GM21360 (cell line): Measurements from ENCODE around the gene GBE1.
A peak's percentile ranks its signal among the peaks of the same experiment; 100 is the strongest.

Experiments used
- ATAC-seq: cut with Tn5 transposase; IDR thresholded peaks from one replicate; pipeline ENCODE4 v1.9.1; 2021; ENCODE audit warnings: mild to moderate bottlenecking, moderate library complexity; ENCODE audit not compliant: unreplicated experiment

The GBE1 gene

GRCh38 chr3:81707996-81708395 lies 53.4 kb downstream of the GBE1 start:
- no peak for ATAC-seq

- ATAC-seq = no peak
Observed at GRCh38 chr3:81702126-81702525, 59.3 kb downstream of the GBE1 start.

- no peak for ATAC-seq
Observed at GRCh38 chr3:81699536-81700320, 61.7 kb downstream of the GBE1 start.

GRCh38 chr3:81696090-81696489 lies 65.4 kb downstream of the GBE1 start:
- ATAC-seq = no peak

- no peak for ATAC-seq
Observed at GRCh38 chr3:81695302-81695701, 66.1 kb downstream of the GBE1 start.

- ATAC-seq = no peak
Observed at GRCh38 chr3:81694662-81695061, 66.8 kb downstream of the GBE1 start.

GRCh38 chr3:81692766-81693165 lies 68.7 kb downstream of the GBE1 start:
- ATAC-seq = no peak

GRCh38 chr3:81689617-81690016 lies 71.8 kb downstream of the GBE1 start:
- no peak for ATAC-seq

- no peak for ATAC-seq
Observed at GRCh38 chr3:81684751-81685395, 76.6 kb downstream of the GBE1 start.

- no peak for ATAC-seq
Observed at GRCh38 chr3:81676706-81677456, 84.6 kb downstream of the GBE1 start.

- no peak for ATAC-seq
Observed at GRCh38 chr3:81674690-81675089, 86.8 kb downstream of the GBE1 start.

- ATAC-seq = no peak
Observed at GRCh38 chr3:81668283-81668682, 93.2 kb downstream of the GBE1 start.

GRCh38 chr3:81666502-81667121 lies 94.8 kb downstream of the GBE1 start:
- peak; percentile 66 for ATAC-seq

- no peak for ATAC-seq
Observed at GRCh38 chr3:81663114-81663513, 98.3 kb downstream of the GBE1 start.

GRCh38 chr3:81660036-81660435 lies 101.4 kb downstream of the GBE1 start:
- ATAC-seq = no peak

- no peak for ATAC-seq
Observed at GRCh38 chr3:81658322-81658997, 103.0 kb downstream of the GBE1 start.

GRCh38 chr3:81651139-81651538 lies 110.3 kb downstream of the GBE1 start:
- ATAC-seq = no peak

GRCh38 chr3:81650187-81650586 lies 111.3 kb downstream of the GBE1 start:
- no peak for ATAC-seq

- ATAC-seq = no peak
Observed at GRCh38 chr3:81645248-81645647, 116.2 kb downstream of the GBE1 start.

- no peak for ATAC-seq
Observed at GRCh38 chr3:81643721-81644120, 117.7 kb downstream of the GBE1 start.

GRCh38 chr3:81638480-81638879 lies 123.0 kb downstream of the GBE1 start:
- ATAC-seq = no peak
